GM12892 (cell line): ENCODE measurements around the gene P2RY6.

Experiments used
- POLR2A ChIP-seq: IDR thresholded peaks from 2 replicates; pipeline ENCODE4 v1.6.1; 2011; ENCODE audit warnings: low read depth, low read length, control low read depth
- POLR2AphosphoS5 ChIP-seq: IDR thresholded peaks from 2 replicates; pipeline ENCODE4 v1.6.1; 2011; ENCODE audit warnings: low read depth, low read length, control low read depth

DNA sequence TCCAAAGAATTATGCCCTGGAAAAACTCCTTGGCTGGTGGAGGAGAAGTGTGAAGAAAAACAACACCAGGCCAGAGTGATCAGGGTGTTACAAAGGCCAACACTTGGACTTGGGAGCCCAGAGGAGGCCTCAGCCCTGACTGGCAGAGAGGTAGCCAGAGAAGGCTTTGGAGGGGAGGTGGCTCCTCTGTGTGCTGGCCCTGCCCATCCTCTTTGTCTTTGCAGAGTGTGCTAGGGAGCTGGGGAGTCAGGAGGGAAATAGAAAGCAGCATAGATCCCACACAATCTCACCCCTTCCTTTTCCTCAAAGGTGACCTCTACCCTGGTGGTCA lies 12.0 kb upstream of the P2RY6 start:
- TF ChIP-seq POLR2A = no peak
- no peak for TF ChIP-seq POLR2AphosphoS5
